Embryonic facial prominence (tissue), 1 donor: Measurements from ENCODE around the gene PNLIPRP2.

Experiments
- DNase-seq: peaks from one replicate; pipeline ENCODE4 v3.0.0-alpha.2; 2016; ENCODE audit errors: extremely low spot score

Gene PNLIPRP2

GRCh38 chr10:116683821-116684220, 63.1 kb downstream of the PNLIPRP2 start:
- no peak for DNase-seq

GRCh38 chr10:116684781-116685180, 64.0 kb downstream of the PNLIPRP2 start:
- no peak for DNase-seq

GRCh38 chr10:116685807-116686206, 65.1 kb downstream of the PNLIPRP2 start:
- DNase-seq, result no peak

- no peak for DNase-seq
These were observed 65.9 kb downstream of the PNLIPRP2 start for GRCh38 chr10:116686632-116687031.

GRCh38 chr10:116687633-116688032, 66.9 kb downstream of the PNLIPRP2 start:
- no peak for DNase-seq

- no peak for DNase-seq
These were observed 67.5 kb downstream of the PNLIPRP2 start for GRCh38 chr10:116688241-116688711.

GRCh38 chr10:116688741-116689495, 68.2 kb downstream of the PNLIPRP2 start:
- no peak for DNase-seq

- DNase-seq, result no peak
These were observed 69.0 kb downstream of the PNLIPRP2 start for GRCh38 chr10:116689744-116690143.

GRCh38 chr10:116690356-116691322, 69.9 kb downstream of the PNLIPRP2 start:
- no peak for DNase-seq

GRCh38 chr10:116691635-116692034, 70.9 kb downstream of the PNLIPRP2 start:
- no peak for DNase-seq

- no peak for DNase-seq
These were observed 71.5 kb downstream of the PNLIPRP2 start for GRCh38 chr10:116692225-116692624.

- no peak for DNase-seq
These were observed 73.6 kb downstream of the PNLIPRP2 start for GRCh38 chr10:116694243-116694926.
